HG03039 (cell line): Measurements from ENCODE around the gene PHLDB3.

ENCODE experiments used
- ATAC-seq: cut with Tn5 transposase; IDR thresholded peaks from one replicate; pipeline ENCODE4 v1.9.1; 2021; ENCODE audit warnings: mild to moderate bottlenecking, moderate library complexity; ENCODE audit not compliant: unreplicated experiment

PHLDB3 gene

DNA sequence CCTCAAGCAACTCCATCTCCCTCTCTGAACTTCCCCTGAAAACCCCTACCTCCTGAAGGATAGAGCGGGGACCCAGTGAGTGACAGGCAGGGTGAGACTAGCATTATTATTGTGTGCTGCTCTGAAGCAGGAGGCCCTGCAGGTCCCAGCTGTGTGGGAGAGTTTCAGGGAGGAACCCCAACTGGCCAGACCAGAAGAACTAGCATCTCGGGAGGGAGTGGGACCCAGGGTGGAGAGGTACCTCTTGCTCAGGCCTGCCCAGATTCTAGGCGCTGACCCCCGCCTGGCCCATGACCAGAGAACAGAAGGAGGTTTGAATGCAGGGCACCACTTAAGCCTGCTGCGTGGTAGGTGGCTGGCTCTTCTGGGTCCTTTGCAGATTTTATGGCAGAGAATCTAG lies 33.5 kb downstream of the PHLDB3 start:
- ATAC-seq, result no peak

DNA sequence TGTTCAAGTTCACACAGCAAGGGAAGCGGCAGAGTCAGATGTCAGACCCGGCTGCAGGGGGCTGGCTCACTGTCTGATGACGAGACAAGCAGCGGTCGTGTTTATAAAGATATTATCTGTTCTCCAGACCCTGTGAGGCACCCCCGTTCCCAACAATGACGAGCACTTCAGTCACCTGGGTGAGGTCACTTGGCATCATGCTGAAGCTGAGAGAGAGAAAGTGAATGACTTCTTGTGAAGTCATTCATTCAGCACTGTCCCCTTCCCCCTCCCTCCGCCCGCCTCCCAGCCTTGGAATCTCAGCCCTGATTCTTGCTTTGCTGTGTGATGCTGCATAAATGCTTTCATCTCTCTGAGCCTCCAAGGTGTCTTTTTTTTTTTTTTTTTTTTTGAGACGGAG lies 34.3 kb downstream of the PHLDB3 start:
- no peak for ATAC-seq

GRCh38 chr19:43469160-43469480 lies 35.4 kb downstream of the PHLDB3 start:
- no peak for ATAC-seq

- no peak for ATAC-seq
Measured at GRCh38 chr19:43468354-43469159, 36.0 kb downstream of the PHLDB3 start.

DNA sequence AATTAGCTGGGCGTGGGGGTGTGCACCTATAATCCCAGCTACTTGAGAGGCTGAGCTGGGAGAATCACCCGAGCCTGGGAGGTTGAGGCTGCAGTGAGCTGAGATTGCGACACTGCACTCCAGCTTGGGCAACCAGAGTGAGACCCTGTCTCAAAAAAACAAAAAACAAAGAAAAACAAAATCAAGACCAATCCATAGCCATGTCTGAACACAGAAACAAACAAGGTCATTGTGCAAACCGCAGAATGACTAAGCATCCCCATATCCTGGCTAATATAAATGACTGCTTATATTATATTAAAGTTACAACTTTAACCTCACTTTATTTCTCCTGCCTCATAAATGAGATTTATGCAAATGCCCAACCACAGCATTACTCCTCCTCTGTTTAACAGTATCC lies 36.8 kb downstream of the PHLDB3 start:
- no peak for ATAC-seq

GRCh38 chr19:43467276-43467675 lies 37.3 kb downstream of the PHLDB3 start:
- ATAC-seq, result no peak

DNA sequence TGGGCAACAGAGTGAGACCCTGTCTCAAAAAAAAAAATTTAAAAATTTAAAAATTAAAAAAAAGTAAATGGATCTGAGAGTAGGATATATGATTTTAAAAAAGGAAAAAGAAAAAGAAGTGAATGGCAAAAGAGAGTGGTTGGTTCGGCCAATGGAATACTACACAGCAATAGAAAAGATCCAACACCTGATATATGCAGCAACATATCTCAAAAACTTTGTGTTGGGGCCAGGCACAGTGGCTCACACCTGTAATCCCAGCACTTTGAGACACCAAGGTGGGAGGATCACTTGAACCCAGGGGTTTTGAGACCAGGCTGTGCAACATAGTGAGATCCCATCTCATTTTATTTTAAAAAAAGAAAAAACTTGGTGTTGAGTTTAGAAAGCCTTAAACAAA lies 37.8 kb downstream of the PHLDB3 start:
- ATAC-seq, result no peak

DNA sequence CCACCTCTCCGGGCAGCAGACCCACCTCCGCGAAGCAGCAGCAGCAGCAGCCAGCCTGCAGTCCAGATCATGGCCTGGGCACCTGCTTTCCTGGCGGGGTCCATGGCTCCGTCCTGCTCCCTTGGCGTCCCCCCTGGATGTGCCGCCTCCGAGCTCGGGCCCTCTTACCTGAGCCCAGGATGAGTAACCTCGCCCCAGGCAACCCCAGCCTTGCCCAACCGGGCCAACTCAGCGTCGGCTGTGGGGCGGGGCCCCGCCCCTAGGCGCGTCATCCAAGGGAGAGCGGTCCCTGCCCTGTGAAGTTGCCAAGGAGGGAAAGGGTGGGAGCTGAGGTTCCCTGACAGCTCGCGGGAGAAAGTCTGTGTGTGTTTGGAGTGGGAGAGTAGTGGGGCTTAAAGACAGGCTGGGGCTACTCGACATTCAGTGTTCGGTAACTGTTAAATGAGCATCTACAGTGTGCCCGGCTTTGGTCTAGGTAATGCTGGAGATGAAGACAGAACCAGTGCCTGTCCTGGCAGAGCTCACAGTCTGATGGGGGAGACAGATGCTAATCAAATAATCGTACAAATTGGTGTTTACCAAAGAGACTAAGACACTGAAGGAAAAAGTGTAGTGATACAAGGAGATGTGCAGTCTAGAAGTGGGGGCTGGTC lies 39.0 kb downstream of the PHLDB3 start, which contains the start of gene LYPD3:
LYPD3 (minus strand) TSS at position 141 of the 653 bp plus-strand sequence; CDS start at position 104, 37 bp downstream.
- no peak for ATAC-seq

DNA sequence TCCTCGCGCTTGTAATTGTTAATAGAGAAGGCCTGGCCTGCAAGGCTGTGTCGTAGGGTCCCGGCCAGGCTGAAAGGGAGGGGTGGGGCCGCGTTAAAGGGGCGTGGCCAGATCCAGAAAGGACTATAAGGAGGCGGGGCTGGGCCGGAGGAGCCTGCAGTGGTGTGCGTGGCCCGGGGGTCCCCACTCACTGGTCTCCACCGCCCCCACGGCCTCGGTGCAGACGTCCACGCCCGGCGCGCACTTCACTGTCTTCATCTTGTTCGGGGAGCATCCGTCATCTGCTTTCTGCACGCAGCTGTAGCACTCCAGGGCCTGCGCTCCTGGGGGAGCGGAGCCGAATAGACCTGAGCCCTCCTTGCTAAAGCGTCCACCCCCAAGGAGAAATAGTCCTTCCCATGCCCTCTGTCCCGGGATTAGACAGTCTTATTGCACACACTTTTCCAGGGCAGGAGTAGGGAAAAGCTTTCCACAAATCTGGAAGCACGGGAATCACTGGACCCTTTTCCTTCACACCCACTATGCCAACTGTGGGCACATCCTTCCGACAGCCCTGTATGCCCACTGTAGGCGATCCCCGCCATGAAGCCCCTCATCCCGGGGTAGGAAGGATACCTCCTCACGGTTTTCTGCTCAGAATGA lies 40.3 kb downstream of the PHLDB3 start:
- peak; percentile 26 for ATAC-seq

DNA sequence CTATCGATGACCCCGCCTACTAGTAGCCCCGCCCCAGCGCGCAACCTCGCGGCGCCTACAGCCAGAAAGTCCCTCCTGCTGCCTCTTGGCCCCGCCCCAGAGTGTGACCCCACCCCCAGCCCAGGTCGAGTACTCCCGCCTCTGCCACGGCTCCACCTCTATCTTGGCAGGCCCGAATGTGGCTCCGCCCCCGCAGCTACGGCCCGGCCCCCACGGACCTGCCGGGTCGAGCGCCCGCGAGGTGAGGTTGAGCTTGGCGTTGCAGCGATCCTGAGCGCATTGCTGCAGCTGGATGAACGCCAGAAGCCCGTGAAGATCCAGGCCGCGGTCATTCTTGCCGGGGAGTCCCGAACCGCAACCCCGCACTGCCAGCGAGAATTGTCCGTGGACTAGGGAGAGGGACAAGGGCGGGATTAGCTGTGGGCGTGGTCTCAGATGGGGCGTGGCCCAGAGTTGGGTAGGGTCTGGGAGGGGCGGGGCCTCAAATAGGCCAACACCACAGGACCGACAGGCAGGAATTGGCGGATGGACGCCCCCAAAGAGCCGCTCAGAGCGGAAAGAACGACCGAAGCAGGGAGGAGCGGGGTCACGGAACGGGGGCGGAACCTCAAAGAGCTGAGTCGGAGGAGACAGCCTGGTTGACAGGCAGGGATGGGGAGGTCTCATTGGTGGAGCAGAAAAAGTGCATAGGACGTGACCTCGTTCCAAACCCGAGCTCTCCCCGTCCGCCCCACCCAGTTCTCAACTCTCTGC lies 41.0 kb downstream of the PHLDB3 start:
- peak; percentile 76 for ATAC-seq

GRCh38 chr19:43462785-43463380 lies 41.7 kb downstream of the PHLDB3 start:
- no peak for ATAC-seq

- ATAC-seq, result no peak
Measured at GRCh38 chr19:43462383-43462782, 42.2 kb downstream of the PHLDB3 start.

DNA sequence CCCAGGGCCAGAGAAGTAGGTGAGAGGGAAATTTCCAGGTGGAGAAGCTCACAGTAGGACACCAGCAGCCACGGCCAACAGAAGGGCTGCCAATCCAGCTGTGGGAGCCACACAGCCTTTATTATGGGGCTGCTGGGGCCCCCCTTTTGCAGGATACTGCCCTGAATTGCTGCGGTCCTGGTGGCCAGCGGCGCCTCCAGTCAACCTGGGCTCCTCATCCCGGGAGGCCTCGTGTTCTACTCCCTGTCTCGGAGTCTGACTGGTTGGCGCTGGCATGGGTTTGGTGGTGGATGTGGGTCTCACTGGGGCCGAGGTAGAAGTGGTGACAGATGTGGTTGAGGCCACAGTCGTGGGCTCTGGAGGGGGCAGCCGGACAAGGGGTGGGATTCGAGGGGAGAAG lies 43.2 kb downstream of the PHLDB3 start:
- no peak for ATAC-seq

GRCh38 chr19:43460362-43461016 lies 44.1 kb downstream of the PHLDB3 start:
- ATAC-seq, result no peak

- ATAC-seq, result no peak
Measured at GRCh38 chr19:43457809-43458208, 46.7 kb downstream of the PHLDB3 start.

DNA sequence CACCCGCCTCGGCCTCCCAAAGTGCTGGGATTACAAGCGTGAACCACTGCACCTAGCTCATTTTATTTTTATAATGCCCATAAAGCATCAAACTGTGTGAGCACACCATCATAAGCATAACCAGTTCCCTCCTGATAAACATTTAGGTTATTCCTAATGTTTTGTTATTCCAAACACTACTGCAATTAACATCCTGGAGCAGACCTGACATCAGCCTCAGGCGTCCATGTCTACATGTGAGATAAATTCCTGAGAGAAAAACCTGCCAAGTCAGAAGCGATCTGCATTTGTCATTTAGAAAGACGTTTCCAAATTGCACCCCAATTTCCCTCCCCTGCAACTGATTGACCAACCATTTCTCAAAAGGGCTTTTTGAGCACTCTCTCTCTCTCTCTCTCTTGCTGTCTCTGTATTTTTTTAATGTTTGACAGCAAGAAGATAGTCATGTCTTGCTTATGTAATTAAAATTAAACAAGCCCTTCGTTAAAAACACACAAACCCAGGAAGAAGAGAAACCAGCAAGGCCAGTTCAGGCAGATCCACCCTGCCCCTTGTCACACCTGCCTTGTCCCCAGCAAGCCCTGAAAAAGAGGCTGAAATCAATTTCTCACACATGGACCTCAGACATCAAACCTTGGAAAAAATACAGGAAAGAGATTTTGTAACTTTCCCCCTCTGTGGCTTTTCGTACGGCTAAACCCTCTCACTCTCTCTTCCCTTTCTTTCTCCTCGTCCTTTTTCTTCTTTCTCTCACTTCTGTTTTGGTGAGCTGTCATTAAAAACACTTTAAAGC lies 49.0 kb downstream of the PHLDB3 start:
- ATAC-seq, result no peak

GRCh38 chr19:43454031-43454430 lies 50.5 kb downstream of the PHLDB3 start:
- ATAC-seq, result no peak

DNA sequence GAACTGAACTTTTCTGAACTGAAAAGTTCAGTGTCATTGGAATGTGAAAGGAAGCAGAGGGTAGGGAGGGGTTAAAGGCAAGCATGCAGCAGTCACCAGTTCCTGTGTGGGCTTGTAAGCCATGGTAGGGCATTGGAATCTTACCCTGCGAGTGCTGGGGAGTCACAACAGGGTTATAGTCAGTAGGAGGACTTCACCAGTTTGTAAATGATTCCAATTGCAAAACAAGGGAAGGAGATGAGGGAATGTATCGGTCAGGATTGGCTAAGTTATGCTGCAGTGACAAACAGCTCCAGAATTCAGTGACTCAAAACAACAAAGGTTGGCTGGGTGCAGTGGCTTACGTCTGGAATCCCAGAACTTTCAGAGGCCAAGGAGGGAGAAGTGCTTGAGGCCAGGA lies 52.0 kb downstream of the PHLDB3 start:
- no peak for ATAC-seq

DNA sequence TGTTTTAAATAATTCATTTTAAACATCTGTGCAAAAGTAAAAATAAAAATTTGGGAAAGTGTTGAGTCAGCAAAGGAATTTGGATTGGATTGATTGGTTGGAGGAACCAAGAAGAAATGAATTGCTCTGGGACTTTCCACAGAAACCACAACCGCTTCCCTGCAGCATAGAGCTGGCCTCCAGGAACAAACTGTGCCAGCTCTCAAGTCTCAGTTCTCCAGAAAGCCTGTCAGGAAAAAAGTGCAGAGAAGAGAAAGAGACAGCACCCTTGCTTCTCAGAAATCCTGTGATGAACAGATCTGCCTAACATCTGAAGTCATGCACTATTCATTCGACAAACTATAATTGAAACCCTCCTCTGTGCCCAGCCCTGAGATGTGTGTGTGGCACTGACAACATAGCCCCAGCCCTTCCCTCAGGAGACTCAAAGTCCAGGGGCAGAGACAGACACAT lies 54.0 kb downstream of the PHLDB3 start:
- ATAC-seq, result no peak

GRCh38 chr19:43447655-43448054 lies 56.9 kb downstream of the PHLDB3 start:
- ATAC-seq, result no peak
